DOHH2 (cell line): Measurements from ENCODE around the gene PTPRT.

ENCODE experiments used
- EZH2phosphoT487 ChIP-seq: fragments of 200-600 bp; sonication (generic); IDR thresholded peaks from 2 replicates; pipeline ENCODE4 v1.6.1; 2017; ENCODE audit warnings: borderline replicate concordance, mild to moderate bottlenecking, antibody characterized with exemption, low read length, moderate library complexity, mixed read lengths
- TF ChIP-seq, protein P1 (sequence below): fragments of 200-600 bp; sonication (generic); IDR thresholded peaks from one replicate; pipeline ENCODE4 v1.5.1; 2014; ENCODE audit warnings: antibody characterized with exemption, mild to moderate bottlenecking, low read depth, low read length; ENCODE audit not compliant: poor library complexity, severe bottlenecking

GRCh38 chr20:42419814-42420532 is 769.7 kb downstream of the PTPRT start:
- TF ChIP-seq, protein P1, sequence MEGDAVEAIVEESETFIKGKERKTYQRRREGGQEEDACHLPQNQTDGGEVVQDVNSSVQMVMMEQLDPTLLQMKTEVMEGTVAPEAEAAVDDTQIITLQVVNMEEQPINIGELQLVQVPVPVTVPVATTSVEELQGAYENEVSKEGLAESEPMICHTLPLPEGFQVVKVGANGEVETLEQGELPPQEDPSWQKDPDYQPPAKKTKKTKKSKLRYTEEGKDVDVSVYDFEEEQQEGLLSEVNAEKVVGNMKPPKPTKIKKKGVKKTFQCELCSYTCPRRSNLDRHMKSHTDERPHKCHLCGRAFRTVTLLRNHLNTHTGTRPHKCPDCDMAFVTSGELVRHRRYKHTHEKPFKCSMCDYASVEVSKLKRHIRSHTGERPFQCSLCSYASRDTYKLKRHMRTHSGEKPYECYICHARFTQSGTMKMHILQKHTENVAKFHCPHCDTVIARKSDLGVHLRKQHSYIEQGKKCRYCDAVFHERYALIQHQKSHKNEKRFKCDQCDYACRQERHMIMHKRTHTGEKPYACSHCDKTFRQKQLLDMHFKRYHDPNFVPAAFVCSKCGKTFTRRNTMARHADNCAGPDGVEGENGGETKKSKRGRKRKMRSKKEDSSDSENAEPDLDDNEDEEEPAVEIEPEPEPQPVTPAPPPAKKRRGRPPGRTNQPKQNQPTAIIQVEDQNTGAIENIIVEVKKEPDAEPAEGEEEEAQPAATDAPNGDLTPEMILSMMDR: no peak
- TF ChIP-seq EZH2phosphoT487: no peak
